GF-D8 (cell line): ENCODE measurements around the gene LAD1.

Experiments used
- DNase-seq: peaks from one replicate; lab custom pipeline; 2025; lab: John Stamatoyannopoulos, UW

LAD1 gene

DNA sequence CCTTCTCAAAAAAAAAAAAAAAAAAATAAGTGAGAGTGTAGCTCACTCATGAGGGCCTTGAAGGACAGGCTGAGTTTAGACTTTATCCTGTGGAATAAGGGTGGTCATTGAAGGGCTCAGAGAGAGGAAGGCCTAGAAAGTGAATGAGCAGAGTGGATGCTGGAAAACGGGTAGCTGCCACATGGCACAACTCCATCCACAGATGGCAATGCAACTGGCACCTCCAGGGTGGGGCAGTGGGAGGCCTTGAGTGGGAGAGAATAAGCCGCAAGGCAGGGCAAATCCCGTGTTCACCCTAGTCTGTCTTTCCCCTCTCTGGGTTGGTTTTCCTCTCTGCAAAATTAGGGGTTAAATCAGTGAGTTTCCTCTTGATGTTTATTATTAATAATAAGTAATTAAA, 19.3 kb upstream of the LAD1 start:
- no peak for DNase-seq

DNA sequence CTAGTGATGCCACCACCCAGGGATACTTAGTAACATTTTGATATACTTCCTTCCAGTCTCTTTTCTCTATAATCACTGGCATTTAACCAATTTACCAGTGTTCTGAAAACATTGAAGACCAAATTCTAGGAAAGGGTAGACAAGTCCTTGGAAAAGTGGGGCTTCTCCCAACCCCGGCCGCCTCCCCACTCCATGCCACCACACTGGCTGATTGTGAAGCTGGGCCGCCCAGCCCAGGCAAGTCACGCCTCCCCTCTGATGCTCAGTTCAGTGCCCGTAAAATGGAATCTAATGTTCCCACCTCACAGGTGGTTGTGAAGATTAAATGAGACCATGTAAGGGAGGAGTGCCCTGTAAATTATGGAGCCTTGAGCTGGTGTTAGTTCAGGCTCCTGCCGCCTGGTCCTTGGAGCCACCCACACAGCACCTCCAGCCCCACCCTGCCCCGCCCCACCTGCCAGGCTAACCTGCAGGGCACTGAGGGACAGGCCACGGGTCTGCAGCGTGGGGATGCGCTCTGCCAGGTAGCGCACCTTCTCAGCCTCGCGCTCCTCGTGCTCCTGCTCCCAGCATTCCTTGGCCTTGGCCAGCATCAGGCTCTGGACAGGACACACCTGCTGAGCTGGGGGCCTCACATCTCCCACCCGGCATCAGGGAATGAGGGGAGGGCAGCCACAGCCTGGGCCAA, 15.1 kb upstream of the LAD1 start:
- DNase-seq: no peak

DNA sequence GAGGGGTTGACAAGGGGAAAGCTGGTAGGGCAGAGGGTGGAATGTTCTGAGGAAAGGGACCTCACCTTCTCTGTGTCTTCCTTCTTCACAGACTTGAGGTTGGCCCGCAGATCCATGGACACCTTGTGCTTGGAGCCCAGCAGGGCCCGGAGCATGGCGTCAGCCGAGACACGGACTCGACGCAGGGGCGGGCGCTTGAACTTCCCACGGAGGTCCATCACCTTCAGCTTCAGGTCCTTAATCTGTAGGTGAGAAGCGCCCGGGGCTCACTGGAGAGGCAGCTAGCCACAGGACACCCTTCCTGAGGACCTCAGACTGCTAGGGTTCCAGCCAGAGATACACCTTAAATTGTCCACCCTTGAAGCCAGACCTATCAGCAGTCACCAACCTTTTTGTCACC, 12.2 kb upstream of the LAD1 start:
- DNase-seq: no peak

DNA sequence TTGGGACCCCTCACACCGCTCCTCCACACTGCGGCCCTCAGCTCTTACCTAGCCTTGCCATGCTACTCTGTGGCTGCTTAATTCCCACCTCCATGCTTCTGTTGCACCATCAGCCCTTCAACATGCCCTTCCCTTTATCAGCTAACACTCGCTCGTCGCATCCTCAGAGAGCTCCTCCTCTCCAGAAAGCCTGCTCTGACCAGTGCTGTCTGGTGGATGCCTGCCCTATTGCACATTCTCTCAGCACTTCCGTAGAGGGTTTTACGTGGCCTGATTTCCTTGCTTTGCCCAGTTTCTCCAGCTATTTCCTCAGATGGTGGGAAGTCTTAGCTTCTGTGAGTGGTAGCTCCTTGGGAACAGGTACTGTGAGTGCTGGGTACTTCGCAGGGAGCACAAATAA, 10.3 kb upstream of the LAD1 start:
- no peak for DNase-seq

DNA sequence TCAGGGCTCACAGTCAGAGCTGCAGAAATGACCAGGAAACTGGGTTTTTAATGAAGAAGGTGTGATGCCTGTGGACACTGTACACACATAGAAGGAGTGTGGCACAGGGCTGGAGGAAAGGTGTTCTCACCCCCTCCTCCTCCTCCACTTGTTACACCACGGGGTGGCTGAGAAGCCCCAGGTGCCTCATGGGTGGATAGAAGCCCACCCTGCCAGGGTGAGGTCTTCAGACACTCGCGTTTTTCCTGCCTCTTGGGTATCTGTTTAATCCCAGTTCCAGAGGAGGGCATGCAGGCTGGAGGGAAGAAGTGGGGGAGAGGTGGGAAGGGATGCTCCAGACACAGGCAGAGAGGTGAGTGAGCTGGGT, 9.7 kb upstream of the LAD1 start:
- no peak for DNase-seq

DNA sequence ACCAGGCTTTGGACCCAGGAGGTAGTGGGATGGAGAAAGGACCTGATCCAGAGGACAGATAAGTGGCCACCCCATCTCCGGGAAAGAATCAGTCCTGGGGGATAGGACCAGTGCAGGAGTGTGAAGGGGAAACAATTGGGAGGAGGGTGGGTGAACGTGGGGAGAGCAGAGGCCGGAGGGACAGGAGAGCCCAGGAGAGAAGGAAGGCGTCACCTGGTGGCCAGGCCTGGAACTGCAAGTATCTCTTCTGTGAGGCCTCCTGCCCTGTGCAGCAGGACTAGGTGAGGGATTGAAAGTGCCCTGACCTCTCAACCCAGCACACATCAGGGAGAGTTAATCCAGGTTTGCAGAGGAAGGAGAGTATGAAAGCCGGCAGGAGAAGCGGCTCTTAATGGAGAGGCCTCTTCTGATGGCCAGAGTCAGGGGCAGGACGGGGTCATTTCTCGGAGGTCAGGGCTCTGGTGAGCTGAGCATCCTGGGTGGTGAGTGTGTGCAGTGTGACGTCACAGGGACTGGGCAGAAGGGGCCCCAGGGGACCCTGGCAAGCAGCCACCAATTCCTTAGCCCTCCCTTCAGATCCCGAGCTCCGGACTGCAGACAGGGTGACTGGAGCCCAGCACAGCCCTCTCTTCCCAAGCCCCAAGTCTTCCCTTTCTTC, 9.2 kb upstream of the LAD1 start:
- no peak for DNase-seq

DNA sequence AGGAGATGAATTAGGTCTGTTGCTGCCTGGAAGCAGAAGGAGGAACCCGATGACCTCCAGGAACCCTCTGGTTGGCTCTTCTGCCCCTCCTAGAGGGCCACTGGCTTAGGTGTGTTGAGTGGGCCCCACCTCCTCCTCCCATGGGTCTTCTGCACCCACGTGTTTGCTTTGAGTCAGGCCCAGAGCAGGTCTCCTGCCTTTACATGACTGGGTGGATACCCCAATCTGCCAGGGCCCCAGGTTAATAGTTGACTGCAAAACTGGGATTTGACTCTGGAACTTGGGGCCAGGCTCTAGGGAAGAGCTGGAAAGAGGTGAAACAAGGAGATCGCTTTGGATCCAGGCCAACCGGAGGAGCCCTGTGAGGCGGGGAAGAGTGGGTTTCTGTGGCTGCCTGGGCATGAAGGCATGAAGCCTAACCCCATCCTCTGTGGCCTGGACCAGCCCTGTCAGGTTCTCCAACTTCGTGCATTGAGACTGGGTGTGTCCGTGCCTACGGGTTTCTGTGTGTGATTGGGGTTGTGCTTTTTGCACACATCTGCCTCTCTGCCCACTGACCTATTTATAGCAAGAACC, 7.8 kb upstream of the LAD1 start:
- no peak for DNase-seq

DNA sequence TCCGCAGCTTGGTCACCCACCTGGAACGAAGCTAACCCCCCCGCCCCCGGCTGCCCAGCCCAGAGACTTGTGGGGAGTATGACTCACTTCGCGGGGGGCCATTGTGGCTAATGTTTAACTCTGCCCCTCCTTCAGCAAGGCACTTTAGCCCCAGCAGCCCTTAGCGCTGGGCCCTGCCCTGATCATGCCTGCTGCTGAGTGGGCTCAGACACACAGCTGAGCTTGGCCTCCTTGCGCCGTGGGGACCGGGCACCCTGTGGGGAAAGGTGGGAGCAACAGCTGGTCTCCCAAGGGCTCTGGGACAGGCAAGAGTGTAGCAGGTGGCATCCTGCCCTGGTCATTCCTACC, 6.3 kb upstream of the LAD1 start:
- no peak for DNase-seq

DNA sequence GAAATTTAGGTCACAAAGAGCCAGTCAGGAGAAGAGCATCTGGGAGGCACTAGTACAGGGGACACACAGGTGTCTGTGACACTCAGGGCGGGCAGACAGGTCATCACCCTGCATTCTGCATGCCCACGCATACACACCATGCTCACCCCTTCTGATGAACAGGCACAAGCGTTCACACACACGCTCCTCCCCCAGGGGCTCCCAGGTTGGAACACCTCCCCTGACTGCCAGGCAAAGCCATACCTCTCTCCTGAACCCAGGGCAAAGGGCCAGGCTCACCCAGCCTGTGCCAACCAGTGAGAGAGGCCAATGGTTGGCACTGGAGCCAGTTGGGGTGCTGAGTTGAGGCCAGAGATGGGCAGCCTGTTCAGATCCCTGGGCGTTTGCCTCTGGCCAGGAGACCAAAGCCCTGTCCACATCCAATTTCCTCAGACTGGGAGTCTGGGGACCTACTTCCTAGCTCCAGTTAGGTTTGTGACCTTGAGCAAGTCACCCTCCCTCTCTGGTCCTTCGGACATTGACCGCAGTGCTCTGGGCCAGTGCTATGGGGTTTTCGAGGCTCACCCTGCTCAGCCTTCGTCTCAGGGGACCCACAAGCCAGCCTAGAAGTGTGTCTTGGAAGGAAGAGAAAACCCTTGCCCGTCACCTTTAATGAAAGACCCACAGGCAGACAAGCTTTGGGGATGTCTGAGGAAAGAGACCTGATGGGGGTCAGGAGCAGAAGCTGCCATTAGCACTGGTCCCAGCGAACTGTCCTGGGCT, 5.8 kb upstream of the LAD1 start:
- DNase-seq: no peak

DNA sequence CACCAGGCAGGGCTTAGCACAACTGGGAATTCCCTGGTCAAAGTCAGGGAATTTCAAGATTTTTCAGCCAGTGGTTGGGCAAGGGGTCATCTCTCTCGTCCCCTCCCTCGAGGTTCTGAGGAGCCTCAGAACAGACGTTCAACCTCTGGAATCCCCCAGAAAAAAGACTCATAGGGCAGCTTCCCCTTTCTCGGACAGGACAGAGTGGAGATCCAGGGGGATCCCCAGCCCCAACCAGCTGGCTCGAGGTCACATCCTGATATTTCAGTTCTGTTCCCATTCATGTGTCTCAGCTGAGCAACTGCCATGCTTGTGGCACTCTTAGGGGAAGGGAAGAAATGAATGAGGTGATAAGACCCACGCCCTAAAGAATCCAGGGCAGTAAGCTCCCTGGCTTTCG, 4.9 kb upstream of the LAD1 start:
- DNase-seq: no peak

DNA sequence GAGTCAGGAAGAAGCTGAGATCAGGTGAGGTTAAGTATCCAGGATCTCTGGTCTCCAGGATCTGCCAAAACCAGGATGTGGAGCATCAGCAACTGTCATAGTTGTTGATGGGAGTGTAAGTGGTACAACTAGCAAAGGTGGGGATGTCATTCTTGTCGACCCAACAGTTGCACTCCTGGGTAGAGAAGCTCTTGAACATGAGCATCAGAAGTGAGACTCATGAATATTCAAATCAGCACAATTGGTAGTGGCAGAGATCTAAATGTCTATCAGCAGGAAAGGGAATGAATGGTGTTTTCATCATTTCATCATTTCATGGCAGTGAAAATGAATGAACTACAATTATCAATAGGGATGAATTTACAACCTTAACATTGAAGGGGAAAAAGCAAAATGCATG, 4.2 kb upstream of the LAD1 start:
- DNase-seq: no peak

DNA sequence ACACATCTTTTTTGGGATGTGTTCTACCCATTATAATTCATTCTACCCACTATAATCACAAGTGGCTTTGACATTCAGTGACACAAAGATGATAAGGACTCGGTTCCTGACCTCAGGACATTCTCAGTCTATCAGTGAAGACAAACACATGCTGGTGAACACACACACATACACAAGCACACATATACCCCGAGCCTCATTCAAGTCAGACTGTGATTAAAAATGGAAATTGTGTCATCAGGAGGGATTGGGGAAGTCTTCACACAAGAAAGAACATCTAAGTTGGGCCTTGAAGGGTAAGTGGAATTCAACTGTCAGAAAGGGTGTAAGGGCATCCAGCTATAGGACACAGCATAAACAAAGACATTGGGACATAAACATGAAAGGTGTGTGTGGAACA, 2.6 kb upstream of the LAD1 start:
- DNase-seq: no peak

DNA sequence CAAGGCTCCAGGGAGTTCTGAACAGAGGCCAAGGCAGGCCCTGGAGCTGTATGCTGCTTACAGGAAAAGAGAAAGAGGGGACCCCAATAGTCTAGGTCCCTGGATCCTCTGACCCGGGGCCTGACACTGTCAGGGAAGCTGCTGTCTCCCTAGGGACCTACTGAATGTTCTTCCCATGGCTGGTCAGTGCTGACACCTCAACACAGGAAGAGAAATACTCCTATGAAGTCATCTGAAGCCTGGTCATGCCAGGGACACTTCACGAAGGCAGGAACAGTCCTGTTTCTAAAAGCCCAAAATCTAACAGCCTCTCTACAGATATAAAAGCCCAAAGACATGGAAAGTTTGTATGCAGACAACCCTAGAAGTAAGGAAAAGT, 1.7 kb upstream of the LAD1 start:
- DNase-seq: no peak

DNA sequence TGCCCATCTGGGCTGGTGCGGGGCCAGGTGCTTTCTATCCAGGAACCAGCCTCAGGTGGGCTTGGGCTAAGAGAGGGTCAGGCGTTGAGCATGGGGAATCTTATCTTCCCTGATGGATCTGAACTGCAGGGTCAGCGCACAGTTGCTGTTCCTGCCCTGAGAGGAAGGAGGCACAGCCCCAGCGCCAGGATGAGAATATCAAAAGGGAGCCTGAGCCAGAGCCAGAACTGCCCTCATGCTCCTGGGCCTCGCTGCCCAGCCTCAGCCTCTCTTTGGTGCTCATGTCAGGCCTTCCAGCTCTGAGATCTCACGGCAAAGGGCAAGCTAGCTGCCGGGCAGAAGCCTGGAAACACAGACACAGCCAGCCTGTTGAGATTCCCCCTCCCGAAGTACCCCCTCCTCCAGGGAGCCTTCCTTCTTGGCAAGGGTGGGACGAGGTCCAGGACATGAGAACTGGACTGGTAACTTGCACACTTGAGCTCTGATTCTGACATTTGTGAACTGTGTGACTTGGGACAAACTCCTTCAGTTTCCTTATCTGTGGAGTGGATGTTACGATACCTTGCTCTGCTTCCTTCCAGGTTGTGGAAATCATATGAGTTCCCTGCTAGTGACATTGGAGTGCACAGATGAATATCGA, 1.2 kb upstream of the LAD1 start:
- DNase-seq: no peak

DNA sequence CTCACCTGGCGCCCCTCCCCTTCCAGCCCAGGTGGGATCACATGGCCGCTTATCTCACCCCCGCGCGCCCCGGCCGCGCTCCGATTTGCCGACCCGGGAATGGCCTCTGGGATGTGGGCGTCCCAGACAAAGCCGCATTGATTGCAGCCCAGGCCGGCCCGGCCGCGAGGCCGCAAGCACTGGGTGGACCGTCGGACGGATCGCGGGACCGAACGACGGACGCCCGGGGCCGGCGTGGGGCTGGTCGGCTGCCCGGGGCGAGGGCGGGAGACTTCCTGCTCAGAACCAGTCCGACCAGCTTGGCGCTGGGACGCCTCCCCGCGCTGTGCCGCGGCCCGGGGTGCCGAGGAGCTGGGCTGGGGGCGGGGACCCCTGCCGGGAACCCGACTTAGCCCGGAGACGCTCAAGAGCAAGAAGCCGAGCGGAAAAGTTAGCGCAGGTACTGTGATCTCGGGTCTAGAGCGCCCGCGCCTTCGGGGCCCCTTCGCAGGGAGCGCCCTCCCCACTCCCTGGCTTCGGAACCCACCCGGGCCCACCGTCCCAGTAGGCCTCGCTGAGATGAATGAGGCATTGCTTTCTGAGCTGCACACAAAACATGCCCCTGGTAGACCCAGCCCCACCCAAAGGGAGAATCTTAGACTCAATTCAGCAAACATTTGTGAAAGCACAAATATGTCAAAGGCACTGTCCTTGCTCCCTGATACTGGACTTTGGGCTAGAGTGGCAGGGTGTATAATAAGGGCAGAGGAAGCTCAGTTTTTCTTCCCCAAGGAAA, 415 bp upstream of the LAD1 start:
- DNase-seq: no peak

DNA sequence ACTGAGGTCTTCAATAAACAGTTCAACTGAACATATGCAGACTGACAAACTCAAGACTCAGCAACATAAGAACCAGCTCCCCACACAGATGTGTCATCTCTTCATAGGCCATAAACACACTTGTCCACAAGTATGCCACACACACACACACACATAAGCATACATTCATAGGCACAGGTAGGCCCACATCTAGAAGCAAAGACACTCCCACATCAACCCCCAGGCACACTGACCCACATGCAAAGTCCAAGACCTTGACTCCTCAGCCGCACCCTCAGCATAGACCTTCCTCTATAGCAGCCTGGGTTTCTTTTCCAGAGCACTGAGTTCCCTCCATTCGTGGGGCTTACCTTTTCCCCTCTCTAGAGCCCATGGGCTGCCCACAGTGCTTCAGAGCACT, 1.4 kb downstream of the LAD1 start:
- no peak for DNase-seq

DNA sequence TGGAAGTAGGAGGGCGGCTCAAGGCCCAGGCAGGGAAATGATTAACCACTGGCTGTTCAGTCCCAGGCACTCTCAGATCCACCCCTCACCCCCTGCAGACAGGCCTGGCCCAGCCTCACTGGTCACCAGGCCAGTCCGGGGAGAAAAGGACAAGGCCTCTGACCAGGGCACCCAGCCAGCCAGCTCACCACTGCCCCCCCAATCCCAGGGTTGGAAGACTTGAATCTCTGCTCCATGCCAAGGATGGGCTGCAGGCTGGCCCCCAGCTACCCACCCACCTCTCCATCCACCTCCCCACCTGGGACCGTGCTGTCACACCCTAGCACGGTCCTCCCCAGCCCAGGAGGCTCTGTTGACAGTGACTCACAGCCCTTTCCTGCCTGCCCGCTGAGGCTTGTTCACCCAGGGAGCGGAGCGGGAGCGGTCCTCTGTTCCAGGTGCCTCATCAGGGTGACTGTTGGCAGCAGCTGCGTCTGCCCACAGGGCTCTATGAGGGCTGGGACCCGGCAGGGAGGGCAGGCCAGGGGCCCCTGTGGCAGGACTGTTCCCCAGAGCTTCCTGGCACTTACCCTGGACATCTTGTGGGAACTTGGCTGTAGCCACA, 2.2 kb downstream of the LAD1 start:
- no peak for DNase-seq

DNA sequence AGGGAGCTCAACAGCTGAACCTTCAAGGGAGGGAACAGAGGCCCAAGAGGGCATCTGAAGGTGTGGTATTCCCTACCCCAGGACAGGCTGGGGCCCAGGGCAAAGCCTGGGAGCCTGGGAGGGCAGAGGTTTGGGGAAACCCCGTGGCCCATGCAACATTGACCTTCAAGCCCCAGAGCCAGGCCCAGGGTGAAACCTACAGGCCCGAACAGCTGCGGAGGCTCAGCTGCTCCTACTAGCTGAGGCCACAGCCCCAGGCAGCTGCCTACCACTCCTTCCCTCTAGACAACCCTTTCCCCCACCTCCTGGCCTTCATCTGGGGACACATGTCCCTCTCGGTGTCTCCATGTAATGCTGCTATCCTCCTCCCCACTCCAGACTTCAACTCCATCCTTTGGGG, 3.2 kb downstream of the LAD1 start:
- DNase-seq: no peak

DNA sequence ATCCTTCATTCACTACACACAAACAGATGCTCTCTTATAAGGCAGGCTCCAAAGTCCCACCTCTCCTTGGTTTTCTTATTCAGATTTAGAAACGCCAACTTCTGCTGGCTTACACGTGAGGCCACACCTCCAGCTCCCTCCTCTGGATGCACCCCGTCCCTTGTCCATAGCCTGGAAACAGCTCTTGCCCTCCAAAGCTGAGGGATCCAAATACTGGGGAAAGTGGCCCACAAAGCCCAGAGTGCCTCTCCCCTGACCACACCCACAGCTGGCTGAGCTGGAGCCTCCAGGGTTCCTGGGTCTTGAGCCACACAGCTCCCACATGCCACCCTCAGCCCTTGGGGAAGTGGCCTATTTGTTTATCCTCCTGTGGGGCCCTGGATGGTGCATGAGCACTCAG, 4.5 kb downstream of the LAD1 start:
- no peak for DNase-seq

DNA sequence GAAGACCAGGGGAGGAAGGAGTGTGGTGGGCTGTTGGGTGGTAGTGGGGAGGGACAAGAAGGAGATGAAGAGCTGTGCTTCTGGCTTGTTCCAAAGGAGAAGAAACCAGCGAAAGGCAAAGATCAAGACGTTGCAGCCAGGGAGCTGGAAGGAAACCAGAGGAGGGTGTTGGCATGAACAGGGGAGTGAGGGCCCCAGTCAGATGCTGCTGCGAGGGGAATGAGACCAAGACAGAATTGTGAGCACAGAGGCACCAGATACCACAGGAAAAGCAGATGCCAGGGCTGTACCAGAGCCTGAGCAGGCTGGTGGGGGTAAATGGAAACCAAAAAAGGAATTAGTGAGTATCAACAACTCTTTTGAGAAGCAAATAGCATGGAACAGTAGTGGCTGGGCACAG, 6.0 kb downstream of the LAD1 start:
- DNase-seq: no peak

DNA sequence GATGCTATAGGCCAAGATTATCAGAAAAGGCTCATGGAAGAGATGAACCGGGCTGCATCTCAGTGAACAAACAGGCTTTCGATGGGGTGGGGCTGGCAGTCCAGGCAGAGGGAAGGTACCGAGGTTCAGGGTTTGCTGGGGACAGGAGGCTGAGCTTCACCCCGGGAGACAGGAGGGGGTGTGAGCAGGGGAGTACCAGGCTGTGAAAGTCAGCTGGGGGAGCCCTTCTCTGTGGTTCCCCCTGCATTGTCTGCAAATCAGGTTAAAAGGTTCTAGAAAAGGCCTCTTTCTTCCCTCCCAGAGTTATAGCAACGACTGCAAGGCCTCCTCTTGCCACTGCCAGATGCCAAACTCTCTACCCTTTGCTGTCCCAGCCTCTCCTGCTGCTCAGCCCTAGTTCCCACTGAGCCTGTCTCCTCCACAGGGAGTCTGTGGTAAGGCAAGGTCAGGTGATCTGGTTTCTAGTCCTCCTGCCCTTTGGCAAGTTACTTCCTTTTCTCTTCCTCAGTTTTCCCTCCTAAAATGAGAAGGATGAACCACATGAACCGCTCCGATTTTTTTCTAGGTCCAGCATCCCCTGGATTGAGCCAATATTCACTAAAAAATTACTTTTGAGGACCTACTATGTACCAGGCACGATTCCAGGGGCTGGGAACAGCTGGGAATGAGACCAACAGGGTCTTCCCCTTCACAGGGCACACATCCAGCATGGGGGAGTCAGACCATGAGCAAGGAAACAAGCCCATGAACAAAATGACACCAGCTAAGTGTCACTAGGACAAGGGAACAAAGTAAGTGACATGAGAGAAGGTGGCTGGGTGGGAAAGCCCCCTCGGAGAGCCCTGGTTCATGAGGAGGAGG, 7.2 kb downstream of the LAD1 start:
- no peak for DNase-seq
